HG03175 (cell line): ENCODE measurements around the gene CNEP1R1.
"Not testable (repeated sequence)": the region's sequence is repeated elsewhere in the genome, so short reads cannot be mapped to it uniquely, and the experiment has no call there.

ENCODE experiments used
- ATAC-seq: cut with Tn5 transposase; IDR thresholded peaks from one replicate; pipeline ENCODE4 v1.9.1; 2021; ENCODE audit warnings: mild to moderate bottlenecking, moderate library complexity; ENCODE audit not compliant: unreplicated experiment

Gene CNEP1R1, protein sequence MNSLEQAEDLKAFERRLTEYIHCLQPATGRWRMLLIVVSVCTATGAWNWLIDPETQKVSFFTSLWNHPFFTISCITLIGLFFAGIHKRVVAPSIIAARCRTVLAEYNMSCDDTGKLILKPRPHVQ

DNA sequence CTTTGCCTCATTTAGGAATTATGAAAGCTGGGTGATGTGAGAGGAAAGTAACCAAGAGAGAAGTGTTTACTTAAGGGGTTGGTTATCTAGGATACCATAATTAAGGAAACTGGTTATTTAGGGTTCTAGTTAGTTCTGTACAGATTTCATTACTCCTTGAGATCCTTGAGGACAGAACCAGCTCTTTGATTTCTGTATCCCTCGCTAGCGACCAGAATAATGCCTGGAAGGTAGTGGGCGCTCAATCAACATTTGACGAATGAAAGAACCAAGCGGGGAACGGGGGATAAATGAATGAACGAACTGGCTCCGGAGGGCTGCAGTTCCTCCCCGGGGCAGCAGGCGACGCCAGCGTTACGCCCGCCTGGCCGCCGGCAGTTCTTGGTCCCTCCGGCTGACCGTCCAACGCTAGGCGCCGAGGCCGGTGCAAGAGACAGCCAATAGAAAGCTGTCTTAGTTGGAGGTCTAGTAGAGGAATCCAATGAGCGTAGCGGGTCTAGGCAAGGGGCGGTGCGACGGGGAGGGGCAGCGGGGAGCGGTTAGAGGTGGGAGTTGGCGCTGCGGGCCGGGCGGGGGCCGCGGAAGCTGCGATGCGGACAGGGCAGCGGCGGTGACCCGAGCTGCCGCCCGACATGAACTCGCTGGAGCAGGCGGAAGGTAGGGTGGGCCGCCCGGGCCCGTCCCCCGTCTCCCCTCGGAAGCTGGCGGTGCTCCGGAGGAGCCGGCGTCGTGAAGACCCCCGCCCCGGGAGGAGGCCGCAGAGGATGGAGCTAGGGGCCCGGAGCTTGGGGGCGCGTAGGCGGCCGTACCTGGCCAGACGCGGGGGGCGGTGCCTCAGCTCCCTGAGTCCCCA is at the start of gene CNEP1R1:
CNEP1R1 (plus strand) TSS at position 542 of the 853 bp plus-strand sequence; CDS start at position 633, 91 bp downstream.
- ATAC-seq, result peak; percentile 99

DNA sequence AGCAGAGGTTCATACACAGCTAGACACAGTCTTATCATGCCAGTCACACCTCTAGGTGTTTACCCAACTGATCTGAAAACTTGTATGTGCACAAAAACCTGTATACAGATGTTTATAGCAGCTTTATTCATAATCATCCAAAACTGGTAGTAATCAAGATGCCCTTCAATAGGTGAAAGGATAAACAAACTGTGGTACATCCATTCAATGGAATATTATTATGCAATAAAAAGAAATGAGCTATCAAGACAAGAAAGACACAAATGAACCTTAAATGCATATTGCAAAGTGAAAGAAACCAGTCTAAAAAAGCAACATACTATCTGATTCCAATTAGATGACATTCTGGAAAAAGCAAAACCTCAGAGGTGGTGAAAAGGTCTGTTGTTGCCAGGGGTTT is 47.6 kb upstream of the CNEP1R1 start:
- ATAC-seq, result no peak

DNA sequence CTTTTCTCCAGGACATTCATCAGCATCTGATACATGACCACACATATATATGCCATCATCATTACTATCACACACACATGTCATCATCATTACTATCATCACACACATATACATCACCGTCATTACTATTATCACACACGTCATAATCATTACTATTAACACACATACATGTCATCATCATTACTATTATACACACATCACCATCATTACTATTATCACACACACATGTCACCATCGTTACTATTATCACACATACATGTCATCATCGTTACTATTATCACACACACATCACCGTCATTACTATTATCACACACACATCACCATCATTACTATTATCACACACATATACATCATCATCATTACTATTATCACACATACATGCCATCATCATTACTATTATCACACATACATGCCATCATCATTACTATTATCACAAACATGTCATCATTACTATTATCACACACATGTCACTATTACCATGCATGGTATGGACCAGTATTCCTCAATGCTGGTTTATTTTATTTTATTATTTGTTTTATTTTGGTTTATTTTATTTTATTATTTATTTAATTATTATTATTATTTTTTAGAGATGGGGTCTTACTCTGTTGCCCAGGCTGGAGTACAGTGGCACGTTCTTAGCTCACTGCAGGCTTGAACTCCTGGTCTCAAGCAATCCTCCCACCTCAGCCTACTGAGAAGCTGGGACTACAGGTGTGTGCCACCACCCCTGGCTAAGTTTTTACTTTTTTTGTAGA is 46.3 kb upstream of the CNEP1R1 start:
- ATAC-seq, result no peak

DNA sequence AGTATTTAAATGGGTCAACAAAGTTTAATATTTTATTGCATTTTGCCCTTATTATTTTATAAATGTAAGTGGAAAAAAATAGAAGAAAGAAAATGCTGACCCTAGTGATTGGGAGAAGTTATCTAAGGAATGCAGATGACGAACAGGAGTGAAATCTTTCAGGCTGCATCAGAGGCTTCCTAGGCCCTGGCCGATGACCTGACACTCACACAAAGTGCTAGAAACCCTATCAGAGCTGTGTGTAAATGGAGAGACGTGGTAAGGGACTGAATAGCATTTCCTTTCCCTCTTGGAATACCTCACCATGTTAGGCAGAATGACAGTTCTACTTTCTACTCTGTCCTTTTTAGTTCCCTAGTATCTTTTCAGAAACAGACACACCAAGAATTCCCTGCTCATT is 44.9 kb upstream of the CNEP1R1 start:
- ATAC-seq, result no peak

DNA sequence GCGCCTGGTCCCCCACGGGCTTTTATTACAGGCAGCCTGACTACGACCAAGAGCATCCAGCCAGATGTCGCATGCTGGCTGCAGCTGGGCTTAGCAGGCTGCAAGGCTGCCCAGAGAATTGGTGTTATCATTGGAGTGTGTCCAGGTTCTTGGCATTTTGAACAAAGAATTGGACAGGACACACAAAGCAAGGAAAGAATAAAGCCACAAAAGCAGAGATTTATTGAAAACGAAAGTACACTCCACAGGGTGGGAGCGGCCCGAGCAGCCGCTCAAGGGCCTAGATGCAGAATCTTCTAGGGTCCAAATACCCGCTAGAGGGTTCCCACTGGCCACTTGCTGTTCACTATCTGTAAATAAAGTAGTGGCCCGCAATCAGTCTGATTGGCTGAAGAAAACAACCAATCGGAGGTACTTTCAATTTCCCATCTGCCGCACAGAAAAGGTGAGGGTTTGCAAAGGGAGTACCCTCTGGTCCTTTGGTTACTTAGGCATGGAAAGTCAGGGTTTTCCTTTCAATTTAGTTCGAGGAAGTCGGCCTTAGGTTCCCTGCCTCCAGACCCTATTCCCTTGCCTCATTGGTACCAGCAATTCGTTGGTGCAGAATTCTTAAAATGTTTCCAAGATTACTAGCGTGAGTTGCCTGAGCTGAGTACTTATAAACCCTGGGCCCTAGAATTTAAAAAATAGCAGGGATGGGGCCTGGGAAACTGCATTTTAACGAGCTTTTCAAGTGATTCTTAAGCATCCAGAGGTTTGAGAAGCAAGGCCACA is 38.5 kb upstream of the CNEP1R1 start:
- ATAC-seq, result no peak

DNA sequence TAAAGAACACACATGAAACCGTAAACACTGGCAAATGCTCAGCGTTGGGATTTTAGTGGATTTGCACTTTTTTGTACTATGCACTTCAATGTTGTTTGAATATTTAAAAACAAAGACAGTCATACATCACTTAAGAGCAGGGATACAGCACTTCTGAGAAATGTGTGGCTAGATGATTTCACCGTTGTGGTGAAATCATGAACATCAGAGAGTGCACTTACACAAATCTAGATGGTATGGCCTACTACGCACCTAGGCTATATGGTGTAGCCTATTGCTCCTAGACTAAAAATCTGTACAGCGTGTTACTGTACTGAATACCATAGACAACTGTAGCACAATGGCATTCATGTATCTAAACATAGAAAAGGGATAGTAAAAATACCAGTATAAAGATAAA is 37.6 kb upstream of the CNEP1R1 start:
- no peak for ATAC-seq

DNA sequence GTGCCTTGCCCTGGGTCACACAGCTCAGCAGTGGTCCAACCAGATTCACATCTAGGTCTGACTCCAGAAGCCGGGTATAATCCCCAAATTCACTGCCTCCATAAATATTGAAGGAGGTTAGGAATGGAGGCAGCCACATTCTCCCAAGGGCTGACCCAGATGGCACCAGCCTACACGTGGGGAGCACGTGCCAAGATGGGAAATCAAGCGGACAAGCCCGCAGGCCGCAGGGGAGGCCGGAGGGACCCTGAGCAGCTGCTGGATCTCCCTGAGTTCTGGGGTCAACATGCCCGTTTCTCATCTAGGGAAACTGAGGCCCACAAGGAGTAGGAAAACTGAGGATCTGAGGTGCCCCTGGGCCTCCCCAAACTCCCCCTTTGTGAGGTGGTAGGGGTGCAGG is 32.2 kb upstream of the CNEP1R1 start:
- ATAC-seq, result no peak

DNA sequence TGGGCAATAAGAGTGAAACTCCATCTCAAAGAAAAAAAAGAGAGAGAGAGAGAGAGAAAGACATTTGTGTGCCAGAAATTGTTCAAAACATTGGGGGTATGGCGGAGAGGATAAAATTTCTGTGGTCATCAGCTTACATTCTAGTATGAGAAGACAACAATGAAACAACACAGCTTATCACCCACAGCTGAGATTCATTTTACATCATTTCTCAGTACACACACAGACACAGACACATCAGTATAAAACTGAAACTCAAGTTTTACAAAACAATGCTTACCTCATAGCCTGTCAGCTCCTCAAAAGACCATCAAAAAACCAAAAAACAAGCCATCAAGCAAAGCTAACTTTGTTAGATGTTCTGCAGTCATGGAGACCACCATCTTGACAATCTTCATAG is 31.4 kb upstream of the CNEP1R1 start:
- no peak for ATAC-seq

DNA sequence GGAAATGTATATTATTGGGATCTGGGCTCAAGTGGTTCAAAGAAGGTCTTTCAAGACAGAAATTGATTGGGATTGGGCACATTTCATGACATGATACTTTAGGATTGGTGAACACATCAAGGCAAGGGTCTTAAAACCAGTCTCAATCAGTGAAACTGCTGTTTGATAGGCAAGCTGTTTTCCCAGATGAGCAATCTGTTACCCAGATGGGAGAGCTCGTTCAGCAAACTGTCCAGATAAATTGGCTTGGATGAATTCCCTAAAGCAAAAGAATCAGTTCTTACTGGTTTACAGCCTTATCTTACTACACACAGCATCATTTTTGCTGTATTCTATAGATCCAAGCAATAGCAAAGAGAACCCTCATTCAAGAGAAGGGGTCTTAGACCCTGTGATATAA is 31.0 kb upstream of the CNEP1R1 start:
- ATAC-seq, result no peak

DNA sequence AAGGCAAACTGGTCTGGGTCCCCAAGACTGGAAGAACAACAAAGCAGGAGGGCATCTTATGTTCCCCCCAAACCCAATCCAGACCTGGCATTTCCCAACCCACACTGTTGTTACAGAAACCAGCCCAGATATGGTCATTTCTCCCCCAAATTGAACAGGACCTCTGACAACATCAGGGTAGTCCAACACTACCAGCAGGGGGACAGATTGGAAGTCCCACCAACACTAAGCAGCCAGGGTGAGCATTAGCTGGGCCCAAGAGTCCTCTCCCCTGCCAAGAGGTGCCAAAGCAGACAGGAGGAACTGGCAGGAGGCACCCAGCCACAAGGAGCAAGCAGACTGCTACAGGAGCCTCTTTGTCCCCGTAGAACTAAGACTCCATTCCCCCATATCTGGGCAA is 29.3 kb upstream of the CNEP1R1 start:
- no peak for ATAC-seq

DNA sequence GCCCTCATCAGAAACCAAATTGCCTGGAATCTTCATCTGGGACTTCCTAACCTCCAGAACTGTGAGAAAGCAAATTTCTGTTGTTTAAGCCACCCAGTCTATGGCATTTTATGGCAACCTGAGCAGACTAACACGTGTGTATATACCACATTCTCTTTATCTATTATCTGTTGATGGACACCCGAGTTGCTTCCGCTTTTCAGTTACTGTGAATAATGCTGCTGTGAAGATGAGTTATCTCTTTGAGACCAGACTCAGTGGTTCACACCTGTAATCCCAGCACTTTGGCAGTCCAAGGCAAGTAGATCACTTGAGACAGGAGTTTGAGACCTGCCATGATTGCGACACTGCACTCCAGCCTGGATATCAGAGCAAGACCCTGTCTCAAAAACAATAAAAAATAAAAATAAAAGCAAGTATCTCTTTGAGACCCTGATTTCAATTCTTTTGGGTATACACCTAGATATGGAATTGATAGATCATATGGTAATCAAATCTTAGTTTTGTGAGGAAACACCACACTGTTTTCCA is 27.2 kb upstream of the CNEP1R1 start:
- ATAC-seq, result no peak

DNA sequence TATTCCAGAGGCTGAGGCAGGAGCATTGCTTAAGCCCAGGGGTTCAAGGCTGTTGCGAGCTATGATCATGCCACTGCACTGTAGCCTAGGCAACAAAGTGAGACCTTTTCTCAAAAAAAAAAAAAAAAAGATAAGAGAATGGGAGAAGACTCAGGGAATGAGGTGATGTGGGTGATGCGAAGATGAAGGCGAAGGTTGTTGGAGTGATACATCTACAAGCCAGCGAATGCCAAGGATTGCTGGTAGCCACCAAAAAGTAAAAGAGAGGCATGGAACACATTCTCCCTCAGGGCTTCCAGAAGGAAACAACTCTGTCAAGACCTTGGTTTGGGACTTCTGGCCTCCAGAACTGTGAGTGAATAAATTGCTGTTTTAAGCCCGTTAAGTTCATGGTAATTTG is 26.0 kb upstream of the CNEP1R1 start:
- ATAC-seq, result no peak

DNA sequence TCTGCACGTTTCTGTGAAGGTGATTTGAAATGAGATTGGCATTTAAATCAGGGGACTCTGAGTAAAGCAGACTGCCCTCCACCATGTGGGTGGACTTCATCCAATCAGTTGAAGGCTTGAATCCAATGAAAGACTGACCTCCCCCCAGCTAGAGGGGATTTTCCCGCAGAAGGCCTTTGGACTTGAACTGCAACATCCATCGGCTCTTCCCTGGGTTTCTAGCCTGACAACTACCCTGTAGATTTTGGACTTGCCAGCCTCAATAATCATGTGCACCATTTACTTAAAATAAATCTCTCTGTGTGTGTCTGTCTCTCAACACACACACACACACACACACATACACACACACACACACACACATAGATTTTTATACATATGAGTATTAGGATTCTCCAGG is 23.9 kb upstream of the CNEP1R1 start:
- ATAC-seq, result no peak

DNA sequence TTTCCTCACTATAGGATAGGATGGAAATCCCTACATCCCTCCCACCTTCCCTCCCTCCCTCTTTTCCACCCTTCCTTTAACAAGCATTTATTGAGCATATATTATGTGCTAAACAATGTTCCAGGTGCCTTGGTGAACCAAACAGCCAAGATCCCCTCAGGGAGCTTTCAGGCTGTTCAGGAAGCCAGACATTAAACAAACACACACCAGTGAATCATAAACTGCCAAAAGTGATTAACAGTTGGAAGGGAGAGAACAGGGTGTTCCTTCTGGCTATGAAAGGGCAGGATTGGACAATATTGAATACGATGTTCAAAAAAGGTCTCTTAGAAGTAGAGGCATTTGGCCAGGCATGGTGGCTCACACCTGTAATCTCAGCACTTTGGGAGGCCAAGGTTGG is 22.8 kb upstream of the CNEP1R1 start:
- ATAC-seq, result no peak

DNA sequence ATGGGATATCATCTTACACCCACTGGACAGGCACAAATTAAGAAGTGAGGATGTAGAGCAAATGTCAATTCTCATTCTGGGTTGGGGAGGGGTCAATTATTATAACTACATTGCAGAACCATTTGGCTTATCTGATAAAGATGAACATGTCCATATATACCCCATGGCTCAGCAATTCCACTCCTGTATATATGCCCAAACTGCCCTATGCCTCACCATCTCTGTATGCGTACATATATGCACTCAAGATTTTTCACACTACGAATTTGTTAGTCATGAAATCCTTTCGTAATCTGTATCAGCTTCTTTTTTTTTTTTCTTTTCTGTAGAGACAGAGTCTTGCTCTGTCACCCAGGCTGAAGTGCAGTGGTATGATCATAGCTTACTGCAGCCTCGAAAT is 20.8 kb upstream of the CNEP1R1 start:
- no peak for ATAC-seq

DNA sequence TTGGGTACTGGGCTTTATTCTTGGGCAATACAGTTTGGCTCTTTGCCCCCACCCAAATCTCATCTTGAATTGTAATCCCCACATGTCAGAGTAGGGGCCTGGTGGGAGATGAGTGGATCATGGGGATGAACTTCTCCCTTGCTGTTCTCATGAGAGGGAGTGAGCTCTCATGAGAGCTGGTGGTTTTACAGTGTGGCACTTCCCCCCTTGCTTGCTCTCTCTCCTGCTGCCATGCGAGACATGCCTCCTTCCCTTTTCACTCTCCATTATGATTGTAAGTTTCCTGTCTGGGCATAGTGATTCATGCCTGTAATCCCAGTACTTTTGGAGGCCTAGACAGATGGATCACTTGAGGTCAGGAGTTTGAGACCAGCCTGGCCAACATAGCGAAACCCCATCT is 18.1 kb upstream of the CNEP1R1 start:
- ATAC-seq, result no peak

DNA sequence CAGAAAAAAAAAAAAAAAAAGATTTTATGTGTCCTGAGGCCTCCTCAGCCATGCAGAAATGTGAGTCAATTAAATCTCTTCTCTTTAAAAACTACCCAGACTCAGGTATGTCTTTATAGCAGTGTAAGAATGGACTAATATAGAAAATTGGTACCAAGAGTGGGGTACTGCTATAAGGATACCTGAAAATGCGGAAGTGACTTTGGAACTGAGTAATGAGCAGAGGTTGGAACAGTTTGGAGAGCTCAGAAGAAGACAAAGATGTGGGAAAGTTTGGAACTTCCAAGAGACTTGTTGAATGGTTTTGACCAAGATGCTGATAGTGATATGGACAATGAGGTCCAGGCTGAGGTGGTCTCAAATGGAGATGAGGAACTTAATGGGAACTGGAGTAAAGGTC is 17.3 kb upstream of the CNEP1R1 start:
- no peak for ATAC-seq

DNA sequence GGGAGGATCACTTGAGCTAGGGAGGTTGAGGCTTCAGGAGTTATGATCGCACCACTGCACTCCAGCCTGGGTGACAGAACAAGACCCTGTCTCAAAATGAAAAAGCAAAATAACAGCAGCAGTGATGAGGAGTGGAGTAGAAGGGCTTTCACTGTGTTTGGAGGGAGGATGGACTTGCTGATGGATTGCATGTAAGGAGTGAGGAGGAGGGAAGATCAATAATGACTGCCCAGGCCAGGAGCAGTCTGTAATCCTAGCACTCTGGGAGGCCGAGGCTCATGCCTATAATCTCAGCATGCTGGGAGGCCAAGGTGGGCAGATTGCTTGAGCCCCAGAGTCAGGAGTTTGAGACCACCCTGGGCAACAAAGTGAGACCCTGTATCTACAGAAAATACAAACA is 14.8 kb upstream of the CNEP1R1 start:
- no peak for ATAC-seq

DNA sequence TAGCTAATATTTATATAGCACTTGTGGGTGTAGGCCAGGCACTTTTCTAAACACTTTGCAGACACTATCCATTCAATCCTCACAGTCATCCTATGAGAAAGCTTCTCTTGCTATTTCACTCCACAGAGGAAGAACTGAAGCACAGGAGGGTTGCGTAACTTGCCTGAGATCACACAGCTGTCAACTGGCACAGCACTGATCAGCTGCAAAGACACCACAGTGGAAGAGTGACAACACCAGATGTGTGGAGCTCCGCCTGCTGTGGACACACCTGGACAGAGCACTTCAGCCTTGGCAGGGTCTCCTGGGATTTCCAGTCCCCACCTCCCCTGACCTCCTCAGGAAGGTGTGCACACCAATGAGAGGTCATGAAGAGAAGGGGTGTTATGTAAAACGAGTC is 13.3 kb upstream of the CNEP1R1 start:
- no peak for ATAC-seq

DNA sequence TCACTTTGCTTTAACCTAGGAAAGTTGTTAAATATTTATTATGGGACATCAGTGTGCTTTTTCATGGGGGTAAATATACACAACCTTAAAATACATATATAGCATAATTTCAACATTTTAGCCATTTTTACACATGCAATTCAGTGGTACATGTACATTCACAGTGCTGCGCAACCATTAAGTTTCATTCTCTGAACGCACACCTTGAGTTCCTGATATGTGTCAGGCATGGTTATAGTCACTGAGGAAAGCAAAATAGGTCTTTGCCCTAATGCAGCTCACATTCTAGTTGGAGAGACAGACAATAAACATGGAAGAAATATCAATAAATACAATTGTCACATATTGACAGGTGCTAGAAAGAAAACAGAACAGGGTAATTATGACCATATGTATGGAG is 12.8 kb upstream of the CNEP1R1 start:
- ATAC-seq, result no peak

DNA sequence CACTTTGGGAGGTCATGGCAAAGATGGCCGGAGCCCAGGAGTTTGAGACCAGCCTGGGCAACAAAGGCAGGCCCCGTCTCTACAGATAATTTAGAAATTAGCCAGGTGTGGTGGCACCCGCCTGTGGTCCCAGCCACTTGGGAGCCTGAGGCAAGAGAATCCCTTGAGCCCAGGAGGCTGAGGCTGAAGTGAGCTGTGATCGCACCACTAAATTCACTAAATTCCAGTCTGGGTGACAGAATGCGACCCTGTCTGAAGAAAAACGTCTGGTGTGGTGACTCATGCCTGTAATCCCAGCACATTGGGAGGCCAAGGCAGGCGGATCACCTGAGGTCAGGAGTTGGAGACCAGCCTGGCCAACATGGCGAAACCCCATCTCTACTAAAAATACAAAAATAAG is 10.8 kb upstream of the CNEP1R1 start:
- ATAC-seq, result not testable (repeated sequence)
